ENCODE data around the gene SERHL2.

DNA sequence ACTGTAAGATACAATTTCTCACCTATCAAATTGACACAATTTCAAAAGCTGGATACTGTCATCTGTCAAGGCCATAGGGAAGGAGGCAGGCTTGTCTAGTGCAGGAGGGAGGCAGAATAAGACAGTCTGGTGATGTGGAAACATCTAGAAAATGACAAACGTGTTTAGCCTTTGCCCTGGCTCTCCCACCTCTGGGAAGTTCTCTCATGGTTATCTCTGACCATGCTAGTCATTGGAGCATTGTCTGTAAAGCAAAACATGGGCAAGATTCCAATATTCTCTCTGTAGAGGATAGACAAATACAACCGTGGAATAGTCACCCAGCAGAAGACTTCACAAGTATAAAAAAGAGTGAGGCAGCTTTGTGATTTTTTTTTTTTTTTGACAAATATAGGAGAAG lies 9.1 kb upstream of the SERHL2 start:
- TF ChIP-seq EZH2phosphoT487 (IDR thresholded peaks at IDR 0.05) (no peak), EZH2 (IDR thresholded peaks at IDR 0.05) (no peak)

Measured in neural progenitor cell (in vitro differentiated cells).